LoVo (cell line): ENCODE data around the gene USP15.
"Not testable (repeated sequence)": the region's sequence is repeated elsewhere in the genome, so short reads cannot be mapped to it uniquely, and the experiment has no call there.

Source experiments
- DNase-seq: peaks from one replicate; pipeline ENCODE4 v3.0.0-alpha.2; 2016; ENCODE audit warnings: low spot score

The USP15 gene

DNA sequence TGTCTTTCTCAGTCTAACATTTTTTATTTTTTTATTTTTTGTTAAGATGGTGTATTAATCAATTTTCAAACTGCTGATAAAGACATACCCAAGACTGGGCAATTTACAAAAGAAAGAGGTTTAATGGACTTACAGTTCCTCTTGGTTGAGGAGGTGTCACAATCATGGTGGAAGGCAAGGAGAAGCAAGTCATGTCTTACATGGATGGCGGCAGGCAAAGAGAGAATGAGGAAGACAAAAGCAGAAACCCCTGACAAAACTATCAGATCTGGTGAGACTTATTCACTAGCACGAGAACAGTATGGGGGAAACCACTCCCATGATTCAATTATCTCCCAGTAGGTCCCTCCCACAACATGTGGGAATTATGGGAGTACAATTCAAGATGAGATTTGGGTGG, 195.2 kb downstream of the USP15 start:
- DNase-seq: not testable (repeated sequence)

DNA sequence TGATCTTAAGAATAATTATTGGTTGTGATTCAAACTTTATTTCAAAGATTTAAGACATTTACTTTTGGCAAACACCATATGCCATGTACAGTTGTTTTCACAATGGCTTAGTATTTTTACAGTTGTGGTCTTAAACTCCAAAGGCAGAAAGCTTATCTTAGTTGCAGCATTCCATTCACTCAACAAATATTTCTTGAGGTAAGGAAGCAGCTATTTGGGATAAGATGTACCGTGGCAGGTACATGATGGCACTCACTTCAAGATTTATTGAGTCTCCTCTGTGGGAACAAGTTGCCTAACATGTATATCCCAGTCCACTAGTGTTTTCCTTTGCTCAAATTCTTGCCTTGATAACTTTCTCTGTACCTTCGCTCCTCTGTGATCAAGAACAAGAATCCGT, 198.4 kb downstream of the USP15 start:
- no peak for DNase-seq

DNA sequence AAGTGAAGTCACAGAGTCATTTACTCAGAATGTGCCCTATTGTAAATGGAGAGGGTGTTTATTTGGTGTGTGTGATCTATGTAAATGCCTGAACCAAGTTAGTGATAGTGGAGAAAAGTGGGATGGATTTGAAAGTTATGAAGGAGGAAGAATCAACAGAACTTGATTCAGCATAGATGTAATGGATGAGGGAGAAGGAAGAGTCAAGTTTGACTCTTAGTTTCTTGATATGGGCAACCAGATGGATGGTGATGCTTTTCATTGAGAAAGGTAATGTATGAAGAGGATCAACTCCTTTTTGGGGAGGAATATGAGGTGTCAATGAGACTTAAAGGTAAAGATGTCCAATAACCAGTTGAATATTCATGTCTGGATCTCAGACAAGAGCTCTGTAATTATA, 199.8 kb downstream of the USP15 start:
- DNase-seq: no peak

DNA sequence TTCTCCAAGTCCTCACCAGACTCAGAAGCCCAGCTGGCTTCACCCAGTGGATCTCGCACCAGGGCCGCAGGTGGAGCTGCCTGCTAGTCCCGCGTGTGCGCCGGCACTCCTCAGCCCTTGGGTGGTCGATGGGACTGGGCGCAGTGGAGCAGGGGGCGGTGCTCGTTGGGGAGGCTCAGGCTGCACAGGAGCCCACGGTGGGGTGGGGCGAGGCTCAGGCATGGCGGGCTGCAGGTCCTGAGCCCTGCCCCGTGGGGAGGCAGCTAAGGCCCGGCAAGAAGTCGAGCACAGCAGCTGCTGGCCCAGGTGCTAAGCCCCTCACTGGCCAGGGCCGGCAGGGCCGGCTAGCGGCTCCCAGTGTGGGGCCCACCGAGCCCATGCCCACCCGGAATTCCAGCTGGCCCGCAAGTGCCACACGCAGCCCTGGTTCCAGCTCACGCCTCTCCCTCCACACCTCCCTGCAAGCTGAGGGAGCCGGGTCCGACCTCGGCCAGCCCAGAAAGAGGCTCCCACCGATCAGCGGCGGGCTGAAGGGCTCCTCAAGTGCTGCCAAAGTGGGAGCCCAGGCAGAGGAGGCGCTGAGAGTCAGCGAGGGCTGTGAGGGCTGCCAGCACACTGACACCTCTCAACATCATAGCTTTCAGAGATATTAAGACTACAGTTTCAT, 201.1 kb downstream of the USP15 start:
- DNase-seq: not testable (repeated sequence)

DNA sequence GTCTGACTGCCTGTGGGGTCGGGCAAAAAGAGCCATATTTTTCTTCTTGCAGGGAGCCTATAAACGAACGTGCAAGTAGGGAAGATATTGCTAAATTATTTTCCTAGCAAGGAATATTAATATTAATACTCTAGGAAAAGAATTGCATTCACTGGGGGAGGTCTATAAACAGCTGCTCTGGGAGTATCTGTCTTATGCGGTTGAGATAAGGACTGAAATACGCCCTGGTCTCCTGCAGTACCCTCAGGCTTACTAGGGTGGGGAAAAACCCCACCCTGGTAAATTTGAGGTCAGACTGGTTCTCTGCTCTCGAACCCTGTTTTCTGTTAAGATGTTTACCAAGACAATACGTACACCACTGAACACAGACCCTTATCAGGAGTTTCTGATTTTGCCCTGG, 203.0 kb downstream of the USP15 start:
- not testable (repeated sequence) for DNase-seq
